Panc1 (cell line): ENCODE results near the gene TFDP1.

Experiments used
- POLR2AphosphoS5 ChIP-seq: IDR thresholded peaks from 2 replicates; pipeline ENCODE4 v1.6.1; 2012; ENCODE audit warnings: mild to moderate bottlenecking, low read depth, low read length, moderate library complexity
- SIN3A ChIP-seq: IDR thresholded peaks from 2 replicates; pipeline ENCODE4 v1.6.1; 2012; ENCODE audit warnings: low read depth, mild to moderate bottlenecking, low read length, moderate library complexity, borderline replicate concordance; ENCODE audit not compliant: insufficient read depth
- TCF7L2 ChIP-seq: IDR thresholded peaks from 2 replicates; pipeline ENCODE4 v1.6.1; 2011; ENCODE audit warnings: mild to moderate bottlenecking, low read depth, low read length, inconsistent platforms
- TF ChIP-seq, protein P1 (sequence below): fragments of 450-650 bp; IDR thresholded peaks from 2 replicates; pipeline ENCODE4 v1.5.1; 2017; ENCODE audit warnings: mild to moderate bottlenecking
- TF ChIP-seq, protein P2 (sequence below), 2 experiments: IDR thresholded peaks; 2 replicates each; pipeline ENCODE4 v1.6.1; 2011 to 2012; ENCODE audit warnings: low read depth in 2 of 2, control low read depth in 1 of 2, low read length in 1 of 2, mild to moderate bottlenecking in 1 of 2, moderate library complexity in 1 of 2; ENCODE audit not compliant: insufficient read depth in 1 of 2

- TF ChIP-seq, protein P1, sequence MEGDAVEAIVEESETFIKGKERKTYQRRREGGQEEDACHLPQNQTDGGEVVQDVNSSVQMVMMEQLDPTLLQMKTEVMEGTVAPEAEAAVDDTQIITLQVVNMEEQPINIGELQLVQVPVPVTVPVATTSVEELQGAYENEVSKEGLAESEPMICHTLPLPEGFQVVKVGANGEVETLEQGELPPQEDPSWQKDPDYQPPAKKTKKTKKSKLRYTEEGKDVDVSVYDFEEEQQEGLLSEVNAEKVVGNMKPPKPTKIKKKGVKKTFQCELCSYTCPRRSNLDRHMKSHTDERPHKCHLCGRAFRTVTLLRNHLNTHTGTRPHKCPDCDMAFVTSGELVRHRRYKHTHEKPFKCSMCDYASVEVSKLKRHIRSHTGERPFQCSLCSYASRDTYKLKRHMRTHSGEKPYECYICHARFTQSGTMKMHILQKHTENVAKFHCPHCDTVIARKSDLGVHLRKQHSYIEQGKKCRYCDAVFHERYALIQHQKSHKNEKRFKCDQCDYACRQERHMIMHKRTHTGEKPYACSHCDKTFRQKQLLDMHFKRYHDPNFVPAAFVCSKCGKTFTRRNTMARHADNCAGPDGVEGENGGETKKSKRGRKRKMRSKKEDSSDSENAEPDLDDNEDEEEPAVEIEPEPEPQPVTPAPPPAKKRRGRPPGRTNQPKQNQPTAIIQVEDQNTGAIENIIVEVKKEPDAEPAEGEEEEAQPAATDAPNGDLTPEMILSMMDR: no peak
- TF ChIP-seq POLR2AphosphoS5 (no peak), TCF7L2 (no peak), SIN3A (no peak)
- TF ChIP-seq, protein P2, sequence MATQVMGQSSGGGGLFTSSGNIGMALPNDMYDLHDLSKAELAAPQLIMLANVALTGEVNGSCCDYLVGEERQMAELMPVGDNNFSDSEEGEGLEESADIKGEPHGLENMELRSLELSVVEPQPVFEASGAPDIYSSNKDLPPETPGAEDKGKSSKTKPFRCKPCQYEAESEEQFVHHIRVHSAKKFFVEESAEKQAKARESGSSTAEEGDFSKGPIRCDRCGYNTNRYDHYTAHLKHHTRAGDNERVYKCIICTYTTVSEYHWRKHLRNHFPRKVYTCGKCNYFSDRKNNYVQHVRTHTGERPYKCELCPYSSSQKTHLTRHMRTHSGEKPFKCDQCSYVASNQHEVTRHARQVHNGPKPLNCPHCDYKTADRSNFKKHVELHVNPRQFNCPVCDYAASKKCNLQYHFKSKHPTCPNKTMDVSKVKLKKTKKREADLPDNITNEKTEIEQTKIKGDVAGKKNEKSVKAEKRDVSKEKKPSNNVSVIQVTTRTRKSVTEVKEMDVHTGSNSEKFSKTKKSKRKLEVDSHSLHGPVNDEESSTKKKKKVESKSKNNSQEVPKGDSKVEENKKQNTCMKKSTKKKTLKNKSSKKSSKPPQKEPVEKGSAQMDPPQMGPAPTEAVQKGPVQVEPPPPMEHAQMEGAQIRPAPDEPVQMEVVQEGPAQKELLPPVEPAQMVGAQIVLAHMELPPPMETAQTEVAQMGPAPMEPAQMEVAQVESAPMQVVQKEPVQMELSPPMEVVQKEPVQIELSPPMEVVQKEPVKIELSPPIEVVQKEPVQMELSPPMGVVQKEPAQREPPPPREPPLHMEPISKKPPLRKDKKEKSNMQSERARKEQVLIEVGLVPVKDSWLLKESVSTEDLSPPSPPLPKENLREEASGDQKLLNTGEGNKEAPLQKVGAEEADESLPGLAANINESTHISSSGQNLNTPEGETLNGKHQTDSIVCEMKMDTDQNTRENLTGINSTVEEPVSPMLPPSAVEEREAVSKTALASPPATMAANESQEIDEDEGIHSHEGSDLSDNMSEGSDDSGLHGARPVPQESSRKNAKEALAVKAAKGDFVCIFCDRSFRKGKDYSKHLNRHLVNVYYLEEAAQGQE (IDR thresholded peaks at IDR 0.05; ENCODE audit: insufficient read depth in 1 of 2, low read depth in 2 of 2, low read length in 1 of 2): no peak
These were observed 1.5 kb upstream of the TFDP1 start for GRCh38 chr13:113582841-113583631.
